ENCODE measurements around the gene UQCRHL.
"Not testable (repeated sequence)": the region's sequence is repeated elsewhere in the genome, so short reads cannot be mapped to it uniquely, and the experiment has no call there.

The UQCRHL gene

GRCh38 chr1:15807549-15807948, at the start of gene UQCRHL:
TSS of gene UQCRHL (minus strand) at chr1:15807649. CDS start at chr1:15807649, 0 bp downstream.
- in situ Hi-C loops (cut with HindIII; ENCODE audit: low pct_ligation_motif_present, low sequenced_read_pairs); H3K4me3 ChIP-seq (ENCODE audit: low read depth, low read length); H3K27ac ChIP-seq; DNase-seq; H3K36me3 ChIP-seq (replicated peaks); H3K27me3 ChIP-seq (replicated peaks): not testable (repeated sequence)

GRCh38 chr1:15856888-15857287, 49.4 kb upstream of the UQCRHL start:
- Histone ChIP-seq H3K27me3 (replicated peaks) (no peaks in the 10 kb centered on the region), H3K27ac (no peak overlapping the region), H3K4me3 (ENCODE audit: low read depth, low read length) (no peak overlapping the region), H3K36me3 (replicated peaks) (no peaks in the 10 kb centered on the region)
- no peak for TF ChIP-seq CTCF (IDR thresholded peaks at IDR 0.05; ENCODE audit: low read depth, low read length, missing control alignments)
- no peak for DNase-seq
- in situ Hi-C loops (cut with HindIII; ENCODE audit: low pct_ligation_motif_present, low sequenced_read_pairs) = no loop called here

- no peak overlapping the region for H3K27ac ChIP-seq
- H3K4me3 ChIP-seq (ENCODE audit: low read depth, low read length) = no peak overlapping the region
- DNase-seq = no peak
- H3K27me3 ChIP-seq (replicated peaks) = no peaks in the 10 kb centered on the region
- H3K36me3 ChIP-seq (replicated peaks) = no peaks in the 10 kb centered on the region
- in situ Hi-C loops (cut with HindIII; ENCODE audit: low pct_ligation_motif_present, low sequenced_read_pairs) = no loop called here
- TF ChIP-seq CTCF (IDR thresholded peaks at IDR 0.05; ENCODE audit: low read depth, low read length, missing control alignments) = no peak
Measured at GRCh38 chr1:15852828-15853302, 45.4 kb upstream of the UQCRHL start.

GRCh38 chr1:15852036-15852827, 44.8 kb upstream of the UQCRHL start:
- no peaks in the 10 kb centered on the region for H3K36me3 ChIP-seq (replicated peaks)
- DNase-seq = no peak
- H3K4me3 ChIP-seq (ENCODE audit: low read depth, low read length) = no peak overlapping the region
- in situ Hi-C loops (cut with HindIII; ENCODE audit: low pct_ligation_motif_present, low sequenced_read_pairs) = no loop called here
- no peaks in the 10 kb centered on the region for H3K27me3 ChIP-seq (replicated peaks)
- no peak overlapping the region for H3K27ac ChIP-seq
- TF ChIP-seq CTCF (IDR thresholded peaks at IDR 0.05; ENCODE audit: low read depth, low read length, missing control alignments) = no peak

GRCh38 chr1:15851210-15852035, 44.0 kb upstream of the UQCRHL start:
- TF ChIP-seq CTCF (IDR thresholded peaks at IDR 0.05; ENCODE audit: low read depth, low read length, missing control alignments) = no peak
- Histone ChIP-seq H3K27me3 (replicated peaks) (no peaks in the 10 kb centered on the region), H3K4me3 (ENCODE audit: low read depth, low read length) (no peak overlapping the region), H3K36me3 (replicated peaks) (no peaks in the 10 kb centered on the region), H3K27ac (no peak overlapping the region)
- DNase-seq = no peak
- in situ Hi-C loops (cut with HindIII; ENCODE audit: low pct_ligation_motif_present, low sequenced_read_pairs) = no loop called here

GRCh38 chr1:15850471-15851001, 43.1 kb upstream of the UQCRHL start:
- H3K27ac ChIP-seq = peak overlapping the region; percentile 77

More at GRCh38 chr1:15850471-15851001, 43.1 kb upstream of the UQCRHL start:
- H3K36me3 ChIP-seq (replicated peaks) = no peaks in the 10 kb centered on the region
- in situ Hi-C loops (cut with HindIII; ENCODE audit: low pct_ligation_motif_present, low sequenced_read_pairs) = no loop called here
- TF ChIP-seq CTCF (IDR thresholded peaks at IDR 0.05; ENCODE audit: low read depth, low read length, missing control alignments) = no peak
- H3K27me3 ChIP-seq (replicated peaks) = no peaks in the 10 kb centered on the region
- H3K4me3 ChIP-seq (ENCODE audit: low read depth, low read length) = peak overlapping the region; percentile 93
- DNase-seq = no peak
